Endothelial cell of umbilical vein (primary cell): ENCODE data around the gene CLPSL2. TPM values are rescaled to one million over a fixed set of nuclear protein-coding genes. Genes with fewer than 3 reads are reported as not detected.
A peak's percentile ranks its signal among the peaks of the same experiment; 100 is the strongest.

Experiments
- BruUV-seq: library from RNA; stranded (reverse); fragments of 400-500 nt; replicated peaks from 2 replicates; lab custom pipeline; 2021; lab: Mats Ljungman, UMichigan
- CTCF ChIA-PET: fragments of 300-600, 350-600 bp; sonication (Branson Sonifier 250); formaldehyde crosslinking; loops from one replicate; lab custom pipeline; 2021; ENCODE audit warnings: antibody characterized with exemption, inconsistent platforms; lab: Charles Lee
- POLR2A ChIA-PET: fragments of 300-600, 350-600 bp; sonication (Branson Sonifier 250); formaldehyde crosslinking; loops from one replicate; lab custom pipeline; 2021; ENCODE audit warnings: antibody characterized with exemption, inconsistent platforms; lab: Charles Lee
- DNase-seq: peaks from one replicate; pipeline ENCODE4 v3.0.0-alpha.2; 2011; ENCODE audit warnings: low read depth, low spot score
- FAIRE-seq: peaks from 2 replicates; lab custom pipeline; 2011; peaks lifted over from hg19 to GRCh38; lab: Jason Lieb, UNC
- H2AFZ ChIP-seq: 2 replicates; pipeline ENCODE4 v1.6.0; 2012; ENCODE audit warnings: low read depth, low read length, control low read depth, inconsistent platforms
- H3K27ac ChIP-seq: 2 replicates; pipeline ENCODE4 v1.5.1; 2011; ENCODE audit warnings: low read depth, mild to moderate bottlenecking, control low read depth, low read length, moderate library complexity; ENCODE audit not compliant: insufficient read depth
- H3K27me3 ChIP-seq, 2 experiments: 2 replicates each; pipeline versions ENCODE4 v1.6.0 to v1.6.1; 2011; ENCODE audit warnings: low read length in 2 of 2, mixed read lengths in 1 of 2; ENCODE audit not compliant: control insufficient read depth in 2 of 2, insufficient read depth in 2 of 2
- H3K36me3 ChIP-seq, 2 experiments: 2 replicates in 1 of 2; 3 replicates in 1 of 2; pipeline ENCODE4 v1.5.1; 2011; ENCODE audit warnings: low read length in 2 of 2, mild to moderate bottlenecking in 1 of 2, moderate library complexity in 1 of 2; ENCODE audit not compliant: control insufficient read depth in 2 of 2, insufficient read depth in 2 of 2; ENCODE audit errors: extremely low read depth in 1 of 2
- H3K4me1 ChIP-seq: 3 replicates; pipeline ENCODE4 v1.5.1; 2011; ENCODE audit warnings: mild to moderate bottlenecking, low read length; ENCODE audit not compliant: control insufficient read depth, insufficient read depth; ENCODE audit errors: extremely low read depth
- H3K4me2 ChIP-seq: 2 replicates; pipeline ENCODE4 v1.6.1; 2011; ENCODE audit warnings: low read length, control low read depth, mixed read lengths; ENCODE audit not compliant: insufficient read depth
- H3K4me3 ChIP-seq, 3 experiments: fragments of 200-600 bp in 1 of 3; sonication (generic), shearing (Covaris generic) in 1 of 3; replicated peaks in 1 of 3; 2 replicates each; pipeline ENCODE4 v1.5.1; 2011 to 2016; ENCODE audit warnings: control low read depth in 3 of 3, low read length in 3 of 3, mild to moderate bottlenecking in 2 of 3, inconsistent platforms in 1 of 3, low read depth in 1 of 3, moderate library complexity in 1 of 3; ENCODE audit not compliant: insufficient read depth in 1 of 3
- H3K79me2 ChIP-seq: 2 replicates; pipeline ENCODE4 v1.6.0; 2012; ENCODE audit warnings: low read length, inconsistent platforms; ENCODE audit not compliant: control insufficient read depth, insufficient read depth
- H3K9ac ChIP-seq: replicated peaks from 2 replicates; pipeline ENCODE3; 2011; ENCODE audit warnings: low read length, control low read depth; ENCODE audit not compliant: insufficient read depth; ENCODE audit errors: extremely low read depth
- H3K9me1 ChIP-seq: replicated peaks from 3 replicates; pipeline ENCODE4 v1.6.0; 2011; ENCODE audit warnings: mild to moderate bottlenecking, low read length; ENCODE audit not compliant: control insufficient read depth, insufficient read depth; ENCODE audit errors: extremely low read depth
- H3K9me3 ChIP-seq: replicated peaks from 2 replicates; pipeline ENCODE4 v1.5.1; 2012; ENCODE audit warnings: low read length, inconsistent platforms; ENCODE audit not compliant: control insufficient read depth, insufficient read depth
- H4K20me1 ChIP-seq: replicated peaks from 2 replicates; pipeline ENCODE3; 2011; ENCODE audit warnings: mild to moderate bottlenecking, low read length; ENCODE audit not compliant: control insufficient read depth, insufficient read depth; ENCODE audit errors: extremely low read depth
- EZH2 ChIP-seq: IDR thresholded peaks from 2 replicates; pipeline ENCODE4 v1.6.1; 2012; ENCODE audit warnings: borderline replicate concordance, low read depth, mild to moderate bottlenecking, moderate library complexity, low read length, inconsistent platforms; ENCODE audit not compliant: severe bottlenecking
- FOS ChIP-seq: IDR thresholded peaks from 2 replicates; pipeline ENCODE4 v1.6.1; 2011; ENCODE audit warnings: mild to moderate bottlenecking, low read length, moderate library complexity, borderline replicate concordance; ENCODE audit not compliant: insufficient read depth
- GATA2 ChIP-seq: IDR thresholded peaks from 2 replicates; pipeline ENCODE4 v1.7.0; 2011; ENCODE audit warnings: low read depth, mild to moderate bottlenecking, moderate library complexity, mixed read lengths, low read length; ENCODE audit not compliant: insufficient read length, insufficient read depth
- JUN ChIP-seq: IDR thresholded peaks from 2 replicates; pipeline ENCODE4 v1.6.1; 2011; ENCODE audit warnings: borderline replicate concordance, low read depth; ENCODE audit not compliant: insufficient read length, insufficient read depth
- MAX ChIP-seq: IDR thresholded peaks from 2 replicates; pipeline ENCODE4 v1.6.1; 2011; ENCODE audit not compliant: insufficient read depth, insufficient read length
- MYC ChIP-seq: IDR thresholded peaks from one replicate; pipeline ENCODE4 v1.6.1; 2011; ENCODE audit warnings: mild to moderate bottlenecking, low read depth, low read length
- POLR2A ChIP-seq: IDR thresholded peaks from 2 replicates; pipeline ENCODE4 v1.6.1; 2012; ENCODE audit warnings: low read depth, mild to moderate bottlenecking, control low read depth, low read length
- POLR2AphosphoS5 ChIP-seq: IDR thresholded peaks from 2 replicates; pipeline ENCODE4 v1.6.1; 2012; ENCODE audit warnings: low read depth, mild to moderate bottlenecking, control low read depth, low read length, moderate library complexity; ENCODE audit not compliant: insufficient read depth
- dilution Hi-C: fragments of 300-500 bp; cut with MboI; formaldehyde crosslinking; loops from one replicate; pipeline ENCODE4 v1.15.0; 2019; ENCODE audit warnings: low sequenced_read_pairs; ENCODE audit not compliant: extremely low pct_ligation_motif_present
- intact Hi-C: fragments of 100-400 bp; cut with micrococcal nuclease; formaldehyde crosslinking; loops from one replicate; pipeline ENCODE4 v1.10.0; 2022
- polyA plus RNA-seq, 4 experiments: library from polyadenylated mRNA; depleted of rRNA in 3 of 4; stranded (reverse) in 3 of 4; unstranded in 1 of 4; fragments of >200 nt; gene quantifications; 2 replicates each; pipeline versions ENCODE4 v1.2.1 to v1.2.3, GENCODE V29; 2011 to 2012; ENCODE audit warnings: missing spikeins in 1 of 4
- total RNA-seq: library from RNA; stranded (reverse); gene quantifications from 2 replicates; pipeline ENCODE4 v1.2.3, GENCODE V29; 2021
- TF ChIP-seq, protein P1 (sequence below), 2 donors: IDR thresholded peaks; 1 replicate in 1 of 2; 2 replicates in 1 of 2; pipeline ENCODE4 v1.5.1; 2011; ENCODE audit warnings: low read length in 2 of 2, mild to moderate bottlenecking in 2 of 2, moderate library complexity in 2 of 2, control low read depth in 1 of 2, inconsistent platforms in 1 of 2, low read depth in 1 of 2; ENCODE audit not compliant: insufficient read depth in 1 of 2; ENCODE audit errors: extremely low read depth in 1 of 2

The CLPSL2 gene
- total and polyA plus RNA-seq, 2 donors (not counting 3 experiments of a cell fraction or from before 2014, with no cell fraction given): not detected

DNA sequence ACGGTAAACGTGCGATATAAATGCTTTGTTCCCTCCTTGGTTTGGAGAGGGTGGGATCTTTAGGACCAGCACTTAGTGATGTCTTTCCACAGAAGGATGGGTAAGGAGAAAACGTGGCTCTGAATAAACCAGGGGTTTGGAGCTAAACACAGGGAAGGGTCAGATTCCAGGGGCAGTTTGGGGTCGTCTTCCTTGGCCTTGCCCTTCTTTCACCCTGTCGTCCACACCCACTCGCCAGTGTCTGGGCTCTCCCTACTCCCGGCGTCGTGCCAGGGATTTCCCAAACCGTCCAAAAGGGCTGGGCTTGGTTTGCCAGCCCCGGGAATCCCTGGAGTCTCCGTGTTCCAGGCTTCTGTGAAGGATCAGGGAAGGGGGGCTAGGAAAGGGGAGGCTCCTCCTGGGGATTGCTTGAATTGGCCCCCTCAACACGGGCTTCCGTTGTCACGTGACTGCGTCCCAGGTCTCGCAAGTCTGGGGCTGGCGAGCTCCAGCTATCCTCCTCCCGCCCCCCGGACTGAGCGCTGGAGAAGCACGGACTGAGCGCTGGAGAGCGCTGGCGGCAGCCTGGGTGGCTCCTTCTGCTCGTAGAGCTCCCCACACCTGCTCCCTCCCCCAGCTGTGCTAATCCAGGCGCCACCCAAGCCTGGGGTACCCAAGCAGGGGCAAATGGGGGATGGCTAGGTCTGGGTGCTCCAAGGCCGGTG is 49.0 kb upstream of the CLPSL2 start:
- TF ChIP-seq MYC: no peak
- TF ChIP-seq POLR2AphosphoS5: no peak
- TF ChIP-seq GATA2: no peak
- no peak for TF ChIP-seq EZH2
- TF ChIP-seq JUN: no peak
- no peak for TF ChIP-seq MAX
- TF ChIP-seq POLR2A: no peak
- no peak for TF ChIP-seq FOS
- TF ChIP-seq, protein P1, sequence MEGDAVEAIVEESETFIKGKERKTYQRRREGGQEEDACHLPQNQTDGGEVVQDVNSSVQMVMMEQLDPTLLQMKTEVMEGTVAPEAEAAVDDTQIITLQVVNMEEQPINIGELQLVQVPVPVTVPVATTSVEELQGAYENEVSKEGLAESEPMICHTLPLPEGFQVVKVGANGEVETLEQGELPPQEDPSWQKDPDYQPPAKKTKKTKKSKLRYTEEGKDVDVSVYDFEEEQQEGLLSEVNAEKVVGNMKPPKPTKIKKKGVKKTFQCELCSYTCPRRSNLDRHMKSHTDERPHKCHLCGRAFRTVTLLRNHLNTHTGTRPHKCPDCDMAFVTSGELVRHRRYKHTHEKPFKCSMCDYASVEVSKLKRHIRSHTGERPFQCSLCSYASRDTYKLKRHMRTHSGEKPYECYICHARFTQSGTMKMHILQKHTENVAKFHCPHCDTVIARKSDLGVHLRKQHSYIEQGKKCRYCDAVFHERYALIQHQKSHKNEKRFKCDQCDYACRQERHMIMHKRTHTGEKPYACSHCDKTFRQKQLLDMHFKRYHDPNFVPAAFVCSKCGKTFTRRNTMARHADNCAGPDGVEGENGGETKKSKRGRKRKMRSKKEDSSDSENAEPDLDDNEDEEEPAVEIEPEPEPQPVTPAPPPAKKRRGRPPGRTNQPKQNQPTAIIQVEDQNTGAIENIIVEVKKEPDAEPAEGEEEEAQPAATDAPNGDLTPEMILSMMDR (IDR thresholded peaks at IDR 0.05; ENCODE audit: extremely low read depth in 1 of 2, insufficient read depth in 1 of 2, low read depth in 1 of 2, low read length in 2 of 2): no peak
- POLR2A ChIA-PET: interaction anchor here (0.6 kb wide), 1 partner anchor 255 kb away, joined by 4 read pairs; no protein-coding TSS in a partner anchor
- Histone ChIP-seq H3K36me3 (no peaks in the 10 kb centered on the region), H2AFZ (peak overlapping the region; percentile 53), H3K4me1 (peaks cover 34% of the 10 kb centered on the region), H3K27me3 (no peaks in the 10 kb centered on the region), H4K20me1 (no peaks in the 10 kb centered on the region), H3K9me3 (no peaks in the 10 kb centered on the region), H3K27ac (peak overlapping the region; percentile 85), H3K4me3 (peak overlapping the region in 2 of 3 experiments; percentile 40 to 58), H3K9ac (peak overlapping the region; percentile 84), H3K79me2 (no peaks in the 10 kb centered on the region), H3K9me1 (no peaks in the 10 kb centered on the region), H3K4me2 (peak overlapping the region; percentile 71)
- BruUV-seq: no TSS peak
- dilution Hi-C loops (no loop called here), intact Hi-C loops (no loop called here)
- DNase-seq (peak; percentile 77), FAIRE-seq (no peak)
- CTCF ChIA-PET: interaction anchor here (0.6 to 3.8 kb wide), 11 partner anchors 9 to 205 kb away, joined by 3 to 38 read pairs (median 3); partner anchors contain the start of gene ARMC12
